SK-N-SH (cell line): ENCODE measurements around the gene VPS26A. TPM values are rescaled to one million over a fixed set of nuclear protein-coding genes. Genes with fewer than 3 reads are reported as not detected.

Experiments used
- CTCF ChIA-PET: fragments of 300-600, 350-600 bp; formaldehyde crosslinking; extraction: SDS; loops from one replicate; lab custom pipeline; 2021; lab: Yijun Ruan, JAX
- POLR2A ChIA-PET: fragments of 350-600 bp; sonication (Branson Sonifier 250); formaldehyde crosslinking; extraction: SDS; loops from one replicate; lab custom pipeline; 2020; ENCODE audit warnings: antibody characterized with exemption, inconsistent platforms; lab: Yijun Ruan, JAX
- DNase-seq: peaks from one replicate; pipeline ENCODE4 v3.0.0; 2012
- H2AFZ ChIP-seq: fragments of 200-600 bp; sonication (generic); 2 replicates; pipeline ENCODE4 v1.8.1; 2016; ENCODE audit warnings: antibody characterized with exemption, mild to moderate bottlenecking, low read depth
- H3F3A ChIP-seq: fragments of 200-600 bp; sonication (generic); replicated peaks from 2 replicates; pipeline ENCODE3; 2016; ENCODE audit warnings: antibody characterized with exemption, mild to moderate bottlenecking; ENCODE audit not compliant: insufficient read depth
- H3K27ac ChIP-seq, 2 experiments: fragments of 200-500 bp in 1 of 2; fragments of 200-600 bp in 1 of 2; sonication (Bioruptor generic) in 1 of 2; sonication (generic), shearing (Covaris generic) in 1 of 2; 2 replicates each; pipeline versions ENCODE4 v1.5.1 to v1.6.1; 2014 to 2016; ENCODE audit warnings: low read depth in 2 of 2, inconsistent platforms in 1 of 2, low read length in 1 of 2, mild to moderate bottlenecking in 1 of 2, mixed read lengths in 1 of 2
- H3K27me3 ChIP-seq: fragments of 200-600 bp; sonication (generic), shearing (Covaris generic); 2 replicates; pipeline ENCODE4 v1.6.1; 2016; ENCODE audit warnings: mixed run types; ENCODE audit not compliant: insufficient read depth
- H3K36me3 ChIP-seq, 2 experiments: fragments of 200-500 bp in 1 of 2; fragments of 200-600 bp in 1 of 2; sonication (Bioruptor generic) in 1 of 2; sonication (generic) in 1 of 2; replicated peaks in 1 of 2; 2 replicates each; pipeline versions ENCODE3 to v1.5.1; 2014 to 2016; ENCODE audit warnings: low read length in 1 of 2, mild to moderate bottlenecking in 1 of 2; ENCODE audit not compliant: insufficient read depth in 2 of 2, control insufficient read depth in 1 of 2
- H3K4me1 ChIP-seq, 2 experiments: fragments of 200-500 bp in 1 of 2; fragments of 200-600 bp in 1 of 2; sonication (Bioruptor generic) in 1 of 2; sonication (generic), shearing (Covaris generic) in 1 of 2; 2 replicates each; pipeline versions ENCODE4 v1.5.1 to v1.6.1; 2014 to 2016; ENCODE audit warnings: low read depth in 1 of 2, low read length in 1 of 2, mixed run types in 1 of 2; ENCODE audit not compliant: insufficient read depth in 2 of 2, control insufficient read depth in 1 of 2
- H3K4me2 ChIP-seq: fragments of 200-600 bp; sonication (generic), shearing (Covaris generic); 2 replicates; pipeline ENCODE4 v1.6.1; 2017; ENCODE audit warnings: mixed run types
- H3K4me3 ChIP-seq, 2 experiments: fragments of 200-500 bp in 1 of 2; fragments of 200-600 bp in 1 of 2; sonication (Bioruptor generic) in 1 of 2; sonication (generic), shearing (Covaris generic) in 1 of 2; 2 replicates each; pipeline versions ENCODE4 v1.5.1 to v1.8.1; 2014 to 2016; ENCODE audit warnings: low read depth in 2 of 2, inconsistent platforms in 1 of 2, low read length in 1 of 2, mild to moderate bottlenecking in 1 of 2, mixed read lengths in 1 of 2, moderate library complexity in 1 of 2
- H3K79me2 ChIP-seq: fragments of 200-600 bp; sonication (generic); 2 replicates; pipeline ENCODE4 v1.8.1; 2017; ENCODE audit warnings: mild to moderate bottlenecking; ENCODE audit not compliant: insufficient read depth
- H3K9ac ChIP-seq: fragments of 200-600 bp; sonication (generic); 2 replicates; pipeline ENCODE4 v1.6.1; 2017; ENCODE audit warnings: mixed run types
- H3K9me2 ChIP-seq: fragments of 200-600 bp; sonication (generic); 2 replicates; pipeline ENCODE4 v1.6.1; 2017; ENCODE audit warnings: mixed run types
- H3K9me3 ChIP-seq: fragments of 200-600 bp; sonication (generic); 2 replicates; pipeline ENCODE4 v1.6.1; 2017; ENCODE audit warnings: mixed run types, mild to moderate bottlenecking, moderate library complexity
- H4K20me1 ChIP-seq: fragments of 200-600 bp; sonication (generic); 2 replicates; pipeline ENCODE4 v1.6.1; 2017; ENCODE audit warnings: mild to moderate bottlenecking, mixed run types; ENCODE audit not compliant: insufficient read depth
- FOSL2 ChIP-seq: IDR thresholded peaks from 2 replicates; pipeline ENCODE4 v1.4.0; 2012; ENCODE audit warnings: low read depth, mild to moderate bottlenecking, moderate library complexity, borderline replicate concordance
- FOXJ3 ChIP-seq: sonication (generic); formaldehyde crosslinking; IDR thresholded peaks from 2 replicates; pipeline ENCODE4 v1.5.1; 2020; ENCODE audit warnings: mild to moderate bottlenecking, missing genetic modification reagents
- GATA2 ChIP-seq: sonication (generic); formaldehyde crosslinking; IDR thresholded peaks from 2 replicates; pipeline ENCODE4 v1.5.0; 2020; ENCODE audit warnings: mild to moderate bottlenecking, missing genetic modification reagents
- JUND ChIP-seq: IDR thresholded peaks from 2 replicates; pipeline ENCODE4 v1.4.0; 2012
- MAX ChIP-seq: IDR thresholded peaks from 2 replicates; pipeline ENCODE4 v1.4.0; 2012; ENCODE audit warnings: low read depth
- REST ChIP-seq: IDR thresholded peaks from 2 replicates; pipeline ENCODE4 v1.6.1; 2012; ENCODE audit warnings: mild to moderate bottlenecking, low read depth, low read length, moderate library complexity
- SIN3A ChIP-seq: IDR thresholded peaks from 2 replicates; pipeline ENCODE4 v1.6.1; 2012; ENCODE audit warnings: low read depth, mild to moderate bottlenecking, low read length, moderate library complexity, borderline replicate concordance
- SMC3 ChIP-seq: IDR thresholded peaks from 2 replicates; pipeline ENCODE4 v1.6.1; 2012; ENCODE audit warnings: low read depth, low read length, improper control_type of control experiment
- TAF1 ChIP-seq: IDR thresholded peaks from 2 replicates; pipeline ENCODE4 v1.6.1; 2012; ENCODE audit warnings: low read depth, mild to moderate bottlenecking, low read length, moderate library complexity, borderline replicate concordance
- WGBS: methylation state at CpG from one replicate; pipeline ENCODE4 v1.1.6; 2017; ENCODE audit warnings: low lambda C conversion rate; 5-methylcytosine and 5-hydroxymethylcytosine counted together
- polyA plus RNA-seq, 3 experiments: library from polyadenylated mRNA; depleted of rRNA; stranded (reverse); fragments of >200 nt; gene quantifications; 2 replicates each; pipeline ENCODE4 v1.2.3, GENCODE V29; 2012
- TF ChIP-seq, protein P1 (sequence below): fragments of 200-600 bp; sonication (generic); IDR thresholded peaks from 2 replicates; pipeline ENCODE4 v1.6.1; 2017; ENCODE audit warnings: antibody characterized with exemption, mild to moderate bottlenecking, moderate library complexity
- TF ChIP-seq, protein P2 (sequence below): IDR thresholded peaks from 2 replicates; pipeline ENCODE4; 2012

Gene VPS26A
- polyA plus RNA-seq, 1 of the 3 experiments (the other 2 are of a cell fraction) = 10.6 TPM

- H3K79me2 ChIP-seq = no peaks in the 10 kb centered on the region
- H3K9me3 ChIP-seq = no peaks in the 10 kb centered on the region
- ChIA-PET POLR2A (no interaction called here), CTCF (interaction anchor here (1.0 to 1.6 kb wide), 2 partner anchors 97 to 146 kb away, joined by 3 to 5 read pairs; partner anchors contain the start of gene DDX21)
- no peaks in the 10 kb centered on the region for H3K4me1 ChIP-seq
- TF ChIP-seq SIN3A (no peak), REST (no peak), SMC3 (no peak), FOSL2 (no peak), TAF1 (no peak), GATA2 (no peak), MAX (no peak), JUND (no peak), FOXJ3 (CRISPR knock-in tag) (no peak)
- TF ChIP-seq, protein P1, sequence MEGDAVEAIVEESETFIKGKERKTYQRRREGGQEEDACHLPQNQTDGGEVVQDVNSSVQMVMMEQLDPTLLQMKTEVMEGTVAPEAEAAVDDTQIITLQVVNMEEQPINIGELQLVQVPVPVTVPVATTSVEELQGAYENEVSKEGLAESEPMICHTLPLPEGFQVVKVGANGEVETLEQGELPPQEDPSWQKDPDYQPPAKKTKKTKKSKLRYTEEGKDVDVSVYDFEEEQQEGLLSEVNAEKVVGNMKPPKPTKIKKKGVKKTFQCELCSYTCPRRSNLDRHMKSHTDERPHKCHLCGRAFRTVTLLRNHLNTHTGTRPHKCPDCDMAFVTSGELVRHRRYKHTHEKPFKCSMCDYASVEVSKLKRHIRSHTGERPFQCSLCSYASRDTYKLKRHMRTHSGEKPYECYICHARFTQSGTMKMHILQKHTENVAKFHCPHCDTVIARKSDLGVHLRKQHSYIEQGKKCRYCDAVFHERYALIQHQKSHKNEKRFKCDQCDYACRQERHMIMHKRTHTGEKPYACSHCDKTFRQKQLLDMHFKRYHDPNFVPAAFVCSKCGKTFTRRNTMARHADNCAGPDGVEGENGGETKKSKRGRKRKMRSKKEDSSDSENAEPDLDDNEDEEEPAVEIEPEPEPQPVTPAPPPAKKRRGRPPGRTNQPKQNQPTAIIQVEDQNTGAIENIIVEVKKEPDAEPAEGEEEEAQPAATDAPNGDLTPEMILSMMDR = no peak
- TF ChIP-seq, protein P2, sequence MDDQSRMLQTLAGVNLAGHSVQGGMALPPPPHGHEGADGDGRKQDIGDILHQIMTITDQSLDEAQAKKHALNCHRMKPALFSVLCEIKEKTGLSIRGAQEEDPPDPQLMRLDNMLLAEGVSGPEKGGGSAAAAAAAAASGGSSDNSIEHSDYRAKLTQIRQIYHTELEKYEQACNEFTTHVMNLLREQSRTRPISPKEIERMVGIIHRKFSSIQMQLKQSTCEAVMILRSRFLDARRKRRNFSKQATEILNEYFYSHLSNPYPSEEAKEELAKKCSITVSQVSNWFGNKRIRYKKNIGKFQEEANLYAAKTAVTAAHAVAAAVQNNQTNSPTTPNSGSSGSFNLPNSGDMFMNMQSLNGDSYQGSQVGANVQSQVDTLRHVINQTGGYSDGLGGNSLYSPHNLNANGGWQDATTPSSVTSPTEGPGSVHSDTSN = no peak
- no peak overlapping the region for H3K4me2 ChIP-seq
- H4K20me1 ChIP-seq = no peaks in the 10 kb centered on the region
- H3K9ac ChIP-seq = no peak overlapping the region
- no peak overlapping the region for H3K27ac ChIP-seq
- no peaks in the 10 kb centered on the region for H3K9me2 ChIP-seq
- H3K4me3 ChIP-seq = no peak overlapping the region
- no peaks in the 10 kb centered on the region for H3K27me3 ChIP-seq
- no peaks in the 10 kb centered on the region for H3K36me3 ChIP-seq
- DNase-seq = no peak
- 62% methylated on average over 6 of the region's 6 CpGs for WGBS
- no peaks in the 10 kb centered on the region for H3F3A ChIP-seq
- no peak overlapping the region for H2AFZ ChIP-seq
Measured at GRCh38 chr10:69101451-69102095, 22.4 kb upstream of the VPS26A start.
